ENCODE results near the gene ABCA8. TPM values are rescaled to one million over a fixed set of nuclear protein-coding genes. Genes with fewer than 3 reads are reported as not detected.

The ABCA8 gene
- total and polyA plus RNA-seq, 10 of the 15 experiments (the other 5 are each of a cell fraction or from before 2014, with no cell fraction given): 0.05 to 0.15 TPM; not detected in 8

DNA sequence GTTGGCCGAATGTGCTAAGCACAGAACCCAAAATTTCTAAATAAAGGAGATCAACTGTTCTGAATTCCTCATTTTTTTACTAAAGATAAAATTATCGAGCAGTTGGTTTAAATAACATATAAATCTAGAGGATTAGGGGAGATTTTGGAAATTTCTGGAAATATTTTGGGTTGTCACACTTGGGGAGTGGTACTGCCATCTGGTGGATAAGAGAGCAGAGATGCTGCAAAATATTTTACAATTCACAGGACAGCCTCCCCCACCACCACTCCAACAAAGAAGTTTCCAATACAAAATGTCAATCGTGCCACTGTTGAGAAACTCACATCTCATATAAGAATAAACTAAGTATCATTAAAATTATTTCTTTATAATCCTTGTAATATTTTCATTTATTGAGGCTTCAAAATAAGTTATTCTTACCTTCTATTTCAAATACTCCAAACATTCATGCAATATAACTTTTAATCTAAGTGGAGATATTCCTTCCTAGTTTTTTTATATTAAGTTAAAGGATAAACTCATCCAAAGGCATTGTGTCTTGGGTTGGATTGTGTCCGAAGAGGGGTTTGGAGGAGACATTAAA, 17.0 kb upstream of the ABCA8 start:
- Histone ChIP-seq H3K9me3 (replicated peaks; ENCODE audit: control insufficient read depth, insufficient read depth, low read length) (no peaks in the 10 kb centered on the region), H3K4me3 (no peak overlapping the region), H3K9ac (ENCODE audit: control insufficient read depth, insufficient read depth, low read length) (no peak overlapping the region), H3K27ac (ENCODE audit: control insufficient read depth, insufficient read depth) (no peak overlapping the region), H2AFZ (ENCODE audit: control insufficient read depth, low read depth, low read length) (no peak overlapping the region), H3K27me3 (replicated peaks in 1 of 2; ENCODE audit: control insufficient read depth in 2 of 2, insufficient read depth in 2 of 2, low read length in 1 of 2) (no peaks in the 10 kb centered on the region), H3K4me2 (ENCODE audit: control insufficient read depth, insufficient read depth) (no peak overlapping the region), H4K20me1 (ENCODE audit: control insufficient read depth, insufficient read depth) (no peaks in the 10 kb centered on the region), H3K36me3 (ENCODE audit: control insufficient read depth in 2 of 2, insufficient read depth in 2 of 2, low read length in 1 of 2) (no peaks in the 10 kb centered on the region), H3K79me2 (ENCODE audit: control insufficient read depth, insufficient read depth, low read length) (no peaks in the 10 kb centered on the region), H3K4me1 (ENCODE audit: control insufficient read depth, insufficient read depth, low read length) (no peaks in the 10 kb centered on the region)
- SMC1A ChIA-PET (ENCODE audit: uncharacterized antibody, unreplicated experiment): no interaction called here
- POLR2A ChIA-PET: no interaction called here
- BruUV-seq (replicated peaks): no TSS peak
- in situ Hi-C loops (cut with MboI): no loop called here
- FAIRE-seq (no peak), ATAC-seq (peak; percentile 42; the same call in 1 of the 3 replicates), DNase-seq (ENCODE audit: low read depth, low spot score) (no peak)
- RAD21 ChIA-PET (ENCODE audit: unreplicated experiment): no interaction called here
- intact Hi-C loops (cut with micrococcal nuclease; ENCODE audit: unreplicated experiment): loop anchor here (5.0 kb wide), 2 partner anchors 195 to 275 kb away; no protein-coding TSS in a partner anchor
- 35% methylated on average over 4 of the region's 4 CpGs for WGBS (ENCODE audit: insufficient coverage, insufficient replicate concordance, low lambda C conversion rate, missing lambda C conversion rate)
- no peak for TF ChIP-seq ZBED1 (IDR thresholded peaks at IDR 0.05; ENCODE audit: borderline replicate concordance)
- no peak for TF ChIP-seq GATAD2B (conservative IDR thresholded peaks at IDR 0.05; ENCODE audit: low read depth)
- TF ChIP-seq, protein P1, sequence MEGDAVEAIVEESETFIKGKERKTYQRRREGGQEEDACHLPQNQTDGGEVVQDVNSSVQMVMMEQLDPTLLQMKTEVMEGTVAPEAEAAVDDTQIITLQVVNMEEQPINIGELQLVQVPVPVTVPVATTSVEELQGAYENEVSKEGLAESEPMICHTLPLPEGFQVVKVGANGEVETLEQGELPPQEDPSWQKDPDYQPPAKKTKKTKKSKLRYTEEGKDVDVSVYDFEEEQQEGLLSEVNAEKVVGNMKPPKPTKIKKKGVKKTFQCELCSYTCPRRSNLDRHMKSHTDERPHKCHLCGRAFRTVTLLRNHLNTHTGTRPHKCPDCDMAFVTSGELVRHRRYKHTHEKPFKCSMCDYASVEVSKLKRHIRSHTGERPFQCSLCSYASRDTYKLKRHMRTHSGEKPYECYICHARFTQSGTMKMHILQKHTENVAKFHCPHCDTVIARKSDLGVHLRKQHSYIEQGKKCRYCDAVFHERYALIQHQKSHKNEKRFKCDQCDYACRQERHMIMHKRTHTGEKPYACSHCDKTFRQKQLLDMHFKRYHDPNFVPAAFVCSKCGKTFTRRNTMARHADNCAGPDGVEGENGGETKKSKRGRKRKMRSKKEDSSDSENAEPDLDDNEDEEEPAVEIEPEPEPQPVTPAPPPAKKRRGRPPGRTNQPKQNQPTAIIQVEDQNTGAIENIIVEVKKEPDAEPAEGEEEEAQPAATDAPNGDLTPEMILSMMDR (IDR thresholded peaks at IDR 0.05 in 2 of 3, conservative IDR thresholded peaks at IDR 0.05 in 1 of 3; ENCODE audit: control insufficient read depth in 2 of 3, extremely low read depth in 1 of 3, insufficient read depth in 1 of 3, low read depth in 3 of 3, low read length in 3 of 3): peak; percentile 42 to 44 (median 43); a peak in 5 of 6 replicates
- peak; percentile 55 for TF ChIP-seq RAD21 (IDR thresholded peaks at IDR 0.05; ENCODE audit: insufficient read depth, low read depth, low read length)
- TF ChIP-seq, protein P2, sequence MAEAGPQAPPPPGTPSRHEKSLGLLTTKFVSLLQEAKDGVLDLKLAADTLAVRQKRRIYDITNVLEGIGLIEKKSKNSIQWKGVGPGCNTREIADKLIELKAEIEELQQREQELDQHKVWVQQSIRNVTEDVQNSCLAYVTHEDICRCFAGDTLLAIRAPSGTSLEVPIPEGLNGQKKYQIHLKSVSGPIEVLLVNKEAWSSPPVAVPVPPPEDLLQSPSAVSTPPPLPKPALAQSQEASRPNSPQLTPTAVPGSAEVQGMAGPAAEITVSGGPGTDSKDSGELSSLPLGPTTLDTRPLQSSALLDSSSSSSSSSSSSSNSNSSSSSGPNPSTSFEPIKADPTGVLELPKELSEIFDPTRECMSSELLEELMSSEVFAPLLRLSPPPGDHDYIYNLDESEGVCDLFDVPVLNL (IDR thresholded peaks at IDR 0.05; ENCODE audit: low read depth, low read length): no peak
- peak; percentile 61; the same call in 1 of the 2 replicates for TF ChIP-seq SMC3 (IDR thresholded peaks at IDR 0.05; ENCODE audit: borderline replicate concordance, low read length)
- CTCF ChIA-PET: interaction anchor here (2.2 to 2.9 kb wide), 2 partner anchors 177 to 195 kb away, joined by 8 to 12 read pairs; no protein-coding TSS in a partner anchor

All from GM12878 (cell line).